Stimulated activated naive CD4-positive, alpha-beta T cell (primary cell): ENCODE measurements around the gene ERC2.
"Not testable (repeated sequence)": the region's sequence is repeated elsewhere in the genome, so short reads cannot be mapped to it uniquely, and the experiment has no call there.

Source experiments
- DNase-seq, 6 experiments: peaks; one replicate each; lab custom pipeline; 2025; lab: John Stamatoyannopoulos, UW

ERC2 gene

DNA sequence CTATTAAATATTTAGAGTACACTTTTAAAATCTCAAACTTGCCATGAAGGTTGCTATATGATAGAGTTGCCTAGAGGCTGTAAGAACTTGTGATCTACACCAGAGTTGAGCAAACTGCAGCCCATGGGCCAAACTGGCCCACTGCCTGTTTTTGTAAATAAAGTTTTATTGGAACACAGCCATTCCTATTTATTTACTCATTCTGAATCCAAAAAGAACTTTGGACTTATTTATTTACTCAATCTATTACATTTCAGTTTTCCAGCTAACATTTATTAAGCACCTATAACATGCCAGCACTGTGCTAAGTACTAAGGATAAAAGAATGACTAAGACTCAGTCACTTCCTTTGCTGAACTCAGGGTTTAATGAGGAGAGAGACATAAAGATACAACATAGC, 403.6 kb downstream of the ERC2 start:
- DNase-seq: no peak

DNA sequence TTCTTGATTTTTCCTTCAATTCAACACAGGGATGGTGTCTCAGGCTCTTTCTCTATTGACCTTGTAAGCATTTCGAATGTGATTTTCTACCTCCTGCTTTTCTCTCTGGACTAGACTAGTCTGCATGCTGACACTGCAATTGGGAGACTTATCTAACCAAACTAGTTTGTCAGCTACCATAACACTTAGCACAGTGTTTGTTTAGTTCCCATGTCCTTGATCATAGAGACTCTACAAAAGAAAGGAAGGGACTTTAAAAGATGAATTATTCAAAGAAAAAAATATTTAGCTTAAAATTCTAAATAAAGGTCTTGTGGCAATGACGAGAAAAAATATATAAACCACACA, 407.0 kb downstream of the ERC2 start:
- DNase-seq: no peak

DNA sequence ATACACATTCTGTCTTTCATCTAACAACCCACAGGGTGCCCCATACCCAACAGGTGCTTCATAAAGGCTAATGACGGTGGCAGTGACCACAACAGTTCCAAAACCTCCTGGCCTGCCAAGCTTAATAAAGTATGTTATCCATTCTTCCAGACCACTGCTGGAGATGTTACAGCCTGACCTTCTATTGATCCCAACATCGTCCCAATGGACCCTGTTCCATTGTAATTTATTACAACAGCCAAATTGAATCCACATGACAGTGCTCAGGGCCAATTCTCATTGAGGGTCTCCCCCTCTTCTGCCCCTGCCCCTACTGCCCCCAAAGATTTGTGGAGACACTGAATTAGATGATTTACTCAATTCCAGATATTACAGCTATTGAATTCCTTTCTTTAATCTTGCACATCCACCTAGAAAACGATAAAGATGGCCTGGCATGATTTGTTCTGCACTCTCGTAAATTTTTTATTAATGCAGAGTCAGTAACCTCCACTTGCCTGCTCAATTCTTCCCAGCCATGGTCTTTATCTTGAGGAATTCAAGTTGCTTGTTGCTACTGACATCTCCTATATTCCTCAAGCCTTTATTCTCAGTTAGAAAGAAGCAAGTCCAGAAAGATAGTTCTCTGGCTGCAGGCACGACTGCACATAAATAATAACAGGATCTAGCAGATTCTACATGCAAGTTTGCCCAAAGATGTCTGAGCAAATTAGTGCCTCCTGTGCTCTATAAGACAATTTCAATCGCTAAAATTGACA, 407.6 kb downstream of the ERC2 start:
- no peak for DNase-seq

DNA sequence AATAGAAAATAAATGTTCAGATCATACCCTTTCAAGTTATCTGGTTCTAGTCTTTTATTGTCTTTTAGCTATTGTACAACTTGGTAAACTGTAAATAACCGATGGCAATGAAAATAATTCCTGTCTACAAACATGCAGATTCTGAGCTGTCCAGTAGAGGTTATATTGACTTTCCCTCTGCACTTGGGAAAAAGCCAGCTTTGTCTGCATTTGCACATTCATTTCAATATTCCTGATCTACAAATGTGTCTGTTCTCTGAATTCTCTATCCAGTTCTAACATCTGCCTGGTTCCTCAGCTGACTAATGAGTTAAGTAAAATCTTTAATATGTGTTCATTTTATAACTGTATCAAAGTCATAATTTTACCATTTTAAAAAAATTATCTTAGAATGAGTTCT, 408.5 kb downstream of the ERC2 start:
- DNase-seq: no peak

DNA sequence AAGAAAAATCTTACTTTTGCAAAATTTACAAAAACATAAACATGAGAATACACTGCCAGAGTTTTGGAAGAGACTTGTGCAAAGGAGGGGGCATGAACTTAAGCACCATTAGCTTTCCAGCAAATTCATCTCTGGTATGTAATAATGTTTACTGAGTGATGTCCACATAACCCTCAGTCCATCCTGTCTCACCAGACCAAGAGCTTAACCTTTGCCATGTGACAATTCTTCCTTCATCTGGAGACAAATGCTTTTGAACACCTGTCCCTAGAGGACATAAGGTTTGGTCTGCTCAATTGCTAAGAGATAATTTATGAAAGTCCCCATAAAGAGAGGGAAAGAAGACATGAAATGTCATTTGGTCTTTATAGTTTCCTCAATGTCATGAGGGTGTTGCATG, 412.3 kb downstream of the ERC2 start:
- no peak for DNase-seq

DNA sequence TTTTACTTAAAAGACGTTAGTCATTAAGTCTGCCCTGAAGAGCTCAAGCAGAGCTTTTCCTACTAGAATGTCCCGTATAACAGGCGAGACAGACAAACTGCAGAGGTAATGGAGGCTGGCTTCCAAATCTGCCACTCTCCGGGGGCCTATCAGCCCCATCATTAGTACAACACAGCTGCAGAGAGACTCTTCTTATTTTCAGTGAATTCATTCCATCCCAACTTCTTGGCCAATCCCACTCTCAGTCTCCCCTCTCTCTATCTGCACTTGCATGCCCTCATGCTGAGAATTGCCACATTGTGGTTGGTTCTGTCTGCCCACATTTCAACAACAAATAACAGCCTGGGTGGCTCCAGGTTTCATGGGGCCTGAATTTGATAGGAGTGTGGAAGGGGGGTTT, 412.7 kb downstream of the ERC2 start:
- DNase-seq: no peak

DNA sequence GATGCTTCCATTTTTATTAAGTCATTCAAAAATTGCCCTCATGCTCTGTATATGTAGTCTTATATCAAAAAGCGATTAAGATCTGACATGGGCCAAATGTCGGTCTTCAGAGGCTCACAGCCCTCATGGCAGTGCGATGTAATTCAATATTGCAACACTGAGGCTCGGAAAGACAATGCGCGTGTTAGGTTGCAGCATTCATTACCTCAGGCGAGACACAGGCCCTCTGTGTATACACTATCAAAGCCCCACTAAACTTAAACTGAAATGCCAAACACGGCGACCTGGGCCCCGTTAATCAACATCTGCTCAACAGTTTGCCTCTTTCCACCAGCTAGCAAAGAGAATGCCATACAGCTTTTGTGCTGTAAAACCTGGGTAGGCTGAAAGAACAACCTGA, 413.4 kb downstream of the ERC2 start:
- no peak for DNase-seq

DNA sequence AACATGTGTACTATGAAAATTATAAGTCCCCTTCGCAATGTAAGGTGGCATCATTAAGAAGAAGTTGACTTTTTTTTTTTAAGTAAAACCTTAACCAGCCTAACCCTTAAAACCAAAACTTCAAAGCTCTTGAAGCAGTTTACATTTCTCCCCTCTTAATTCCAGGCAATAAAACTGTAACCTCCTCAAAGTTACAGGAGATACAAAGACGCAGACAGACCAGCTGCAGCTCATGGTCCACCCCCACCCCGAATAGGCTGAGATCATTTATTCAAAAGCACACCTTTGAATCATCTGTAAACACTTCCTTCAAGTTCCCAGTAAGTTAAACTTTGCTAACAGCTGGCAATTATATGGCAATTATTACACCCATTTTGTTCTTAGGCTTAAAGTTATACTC, 414.5 kb downstream of the ERC2 start:
- no peak for DNase-seq

DNA sequence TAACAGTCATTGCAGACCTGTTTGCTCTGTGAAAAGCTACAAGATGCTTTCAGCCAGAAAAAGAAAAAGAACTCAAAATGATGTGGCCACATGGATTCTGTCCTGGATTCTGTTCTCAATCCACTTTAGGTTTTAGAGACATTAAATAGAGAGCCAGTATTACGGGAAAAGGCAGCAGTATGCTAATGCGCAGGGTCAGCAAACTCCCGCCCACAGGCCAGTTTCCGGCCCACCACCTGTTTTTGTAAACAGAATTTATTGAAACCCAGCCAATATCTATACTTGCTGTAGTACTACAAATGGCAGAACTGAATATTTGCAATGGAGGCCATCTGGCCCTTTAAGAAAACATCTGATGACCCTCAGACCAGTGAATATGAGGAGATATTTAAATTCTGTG, 416.1 kb downstream of the ERC2 start:
- DNase-seq: no peak

DNA sequence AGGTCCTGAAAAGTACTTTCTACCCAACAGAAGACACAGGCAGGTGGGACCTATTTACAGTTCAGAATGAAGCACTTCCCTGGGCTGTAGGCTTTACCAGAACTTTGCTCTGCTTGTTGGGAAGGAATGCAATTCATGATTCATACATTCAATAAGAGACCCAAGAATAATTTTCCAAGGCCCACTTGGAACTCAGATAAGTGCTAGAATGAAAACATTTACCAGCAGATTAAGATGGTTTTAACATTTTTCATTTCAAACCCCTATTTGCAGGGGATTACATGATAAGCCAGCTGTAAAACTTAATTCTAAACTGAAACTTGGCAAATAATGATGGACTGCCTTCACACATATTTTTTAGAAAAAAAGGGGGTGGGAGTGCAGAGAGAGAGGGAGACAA, 417.2 kb downstream of the ERC2 start:
- DNase-seq: no peak

DNA sequence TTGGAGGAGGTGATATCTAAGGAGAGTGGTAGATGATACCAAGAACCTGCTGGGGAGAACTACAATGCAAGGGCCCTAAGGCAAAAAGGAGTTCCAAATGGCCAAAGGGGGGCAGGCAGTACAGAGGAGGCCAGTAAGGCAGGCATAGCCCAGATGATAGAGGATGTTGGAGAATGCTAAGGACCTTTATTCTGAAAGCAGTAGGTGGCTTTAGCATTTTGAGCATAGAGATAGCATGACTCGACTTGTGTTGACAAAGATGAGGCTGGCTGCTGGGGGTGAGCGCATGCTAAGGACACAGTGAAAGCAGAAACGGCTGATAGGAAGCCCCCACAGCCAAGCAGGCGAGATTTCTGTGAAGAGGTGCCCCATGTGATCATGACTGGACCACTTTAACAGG, 419.3 kb downstream of the ERC2 start:
- no peak for DNase-seq

DNA sequence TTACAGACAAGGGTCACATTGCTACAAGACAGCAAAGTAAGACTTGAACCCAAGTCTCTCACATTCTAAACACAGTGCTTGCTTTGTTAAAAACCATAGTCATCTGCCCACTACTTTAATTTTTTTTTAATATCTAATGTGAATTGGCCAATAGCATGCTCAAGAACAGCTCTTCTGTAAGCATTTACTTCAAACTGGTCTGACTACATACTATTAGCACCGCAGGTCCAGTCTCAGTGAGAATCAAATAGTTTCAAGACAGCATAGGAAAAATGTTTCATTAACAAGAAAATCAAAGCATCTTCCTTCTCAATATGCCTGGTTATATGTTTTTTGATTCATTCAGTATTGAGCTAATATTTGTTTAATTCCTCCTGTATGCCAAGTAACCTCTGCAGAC, 419.9 kb downstream of the ERC2 start:
- DNase-seq: no peak

DNA sequence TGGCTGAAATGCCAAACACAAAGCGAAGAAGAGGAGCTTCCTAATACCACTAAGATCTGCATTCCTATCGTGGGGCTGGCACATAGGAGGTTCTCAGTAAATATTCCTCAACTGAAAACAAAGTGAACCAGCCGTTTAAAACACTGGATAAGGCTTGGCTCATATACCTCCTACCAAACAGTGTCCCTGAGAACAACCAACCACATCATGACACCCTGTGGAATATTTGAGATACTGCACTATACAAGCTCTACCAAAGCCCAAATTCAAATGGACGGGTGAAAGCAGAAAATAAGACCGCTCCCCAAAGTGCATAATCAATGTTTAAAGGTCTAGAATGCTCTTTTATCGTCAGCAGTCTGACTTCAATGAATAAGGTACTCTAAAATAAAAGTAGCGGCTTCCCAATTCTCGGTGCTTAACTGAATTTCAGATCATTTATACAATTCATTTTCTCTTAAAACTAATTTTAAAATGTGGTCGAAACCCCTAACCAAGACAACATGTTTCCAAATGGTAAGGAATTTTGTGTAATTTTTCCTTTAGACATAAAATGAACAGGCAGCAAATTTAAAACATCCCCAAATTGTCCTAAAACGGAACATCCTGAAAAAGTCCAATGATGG, 425.8 kb downstream of the ERC2 start:
- no peak for DNase-seq

DNA sequence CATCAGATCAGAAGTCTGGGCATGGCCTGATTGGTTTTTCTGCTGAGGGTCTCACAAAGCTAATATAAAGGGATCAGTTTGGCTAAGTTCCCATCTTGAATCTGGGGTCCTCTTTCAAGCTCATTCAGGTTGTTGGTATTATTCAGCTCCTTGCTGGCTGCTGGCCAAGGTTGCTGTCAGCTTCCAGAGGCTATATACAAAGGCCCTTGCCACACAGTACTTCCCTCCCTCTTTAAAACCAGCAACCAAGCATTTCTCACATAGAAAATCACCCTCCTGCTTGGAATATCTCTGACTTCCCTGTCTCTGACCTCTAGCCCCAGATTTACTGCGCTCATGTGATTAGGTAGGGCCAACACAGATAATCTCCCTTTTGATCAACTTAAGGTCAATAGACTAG, 442.9 kb downstream of the ERC2 start:
- DNase-seq: no peak

DNA sequence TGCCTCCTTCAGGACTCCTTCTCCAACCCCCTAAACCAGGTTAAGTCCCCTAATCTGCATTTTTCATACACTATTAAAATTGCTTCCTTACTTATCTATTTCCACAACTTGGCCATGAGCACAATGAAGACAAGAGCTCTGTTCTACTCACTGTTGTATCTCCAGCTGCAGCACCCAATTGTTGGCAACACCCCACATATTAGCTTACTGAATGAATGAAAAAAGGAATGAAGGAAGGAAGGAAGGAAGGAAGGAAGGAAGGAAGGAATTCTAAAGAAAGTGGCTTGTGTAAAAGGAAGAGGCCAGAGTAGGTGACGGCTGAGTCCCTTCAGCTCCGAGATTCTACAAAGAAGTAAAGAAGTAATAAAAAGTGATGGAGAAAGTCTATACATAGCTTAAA, 444.7 kb downstream of the ERC2 start:
- DNase-seq: no peak

DNA sequence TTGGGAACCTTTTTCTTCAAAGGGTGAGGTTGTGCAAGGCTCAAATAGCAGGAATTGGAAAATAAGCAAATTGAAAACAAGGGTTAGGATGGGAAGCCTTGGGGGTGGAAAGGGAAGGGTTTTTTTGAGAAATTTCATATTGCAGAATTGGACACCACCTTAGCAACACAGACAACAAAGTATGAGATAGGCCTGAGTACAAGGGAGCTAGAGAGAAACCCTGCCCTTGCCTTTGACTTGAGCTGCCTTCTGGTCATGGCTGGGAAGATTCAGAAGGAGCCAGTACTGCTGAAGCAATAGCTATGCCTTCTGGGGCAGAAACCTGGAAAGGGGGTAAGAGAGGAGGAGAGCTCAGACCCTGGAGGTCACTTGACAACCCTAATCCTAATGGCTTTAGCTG, 445.6 kb downstream of the ERC2 start:
- no peak for DNase-seq

DNA sequence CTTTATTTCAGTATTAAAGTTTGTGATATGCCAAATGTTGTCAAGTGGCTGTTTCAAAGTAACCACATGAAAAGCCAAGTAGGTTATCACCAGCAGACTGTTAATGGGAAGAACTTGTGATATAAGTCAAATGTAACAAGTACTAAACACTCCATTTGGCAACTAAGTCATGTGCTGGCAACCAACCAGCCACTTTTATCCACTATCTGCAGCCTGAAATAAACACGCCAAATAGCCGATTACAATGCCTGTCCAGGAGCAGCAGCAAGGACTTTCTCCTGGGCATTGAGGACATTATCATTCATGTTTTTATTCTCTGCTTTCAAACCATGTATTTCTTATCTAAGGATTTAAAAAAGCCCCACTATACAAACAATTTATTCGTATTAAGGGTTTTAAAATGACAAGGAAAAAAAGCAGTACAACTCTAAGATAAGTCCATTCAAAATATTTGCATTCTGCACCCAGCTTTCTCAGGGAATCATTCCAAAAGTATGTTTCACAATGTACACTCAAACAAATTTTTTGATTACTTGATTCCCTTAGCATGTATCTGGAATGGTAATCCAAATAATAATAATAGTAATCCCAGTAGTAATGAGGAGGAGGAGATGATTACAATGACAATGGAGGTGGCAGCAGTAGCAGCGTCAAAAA, 448.6 kb downstream of the ERC2 start:
- DNase-seq: no peak

DNA sequence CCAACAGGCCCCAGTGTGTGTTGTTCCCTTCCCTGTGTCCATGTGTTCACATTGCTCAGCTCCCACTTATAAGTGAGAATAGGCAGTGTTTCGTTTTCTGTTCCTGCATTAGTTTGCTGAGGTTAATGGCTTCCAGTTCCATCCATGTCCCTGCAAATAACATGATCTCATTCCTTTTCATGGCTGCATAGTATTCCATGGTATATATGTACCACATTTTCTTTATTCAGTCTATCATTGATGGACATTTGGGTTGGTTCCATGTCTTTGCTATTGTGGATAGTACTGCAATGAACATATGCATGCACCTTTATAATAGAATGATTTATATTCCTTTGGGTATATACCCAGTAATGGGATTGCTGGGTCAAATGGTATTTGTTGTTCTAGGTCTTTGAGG, 452.9 kb downstream of the ERC2 start:
- DNase-seq: not testable (repeated sequence)

DNA sequence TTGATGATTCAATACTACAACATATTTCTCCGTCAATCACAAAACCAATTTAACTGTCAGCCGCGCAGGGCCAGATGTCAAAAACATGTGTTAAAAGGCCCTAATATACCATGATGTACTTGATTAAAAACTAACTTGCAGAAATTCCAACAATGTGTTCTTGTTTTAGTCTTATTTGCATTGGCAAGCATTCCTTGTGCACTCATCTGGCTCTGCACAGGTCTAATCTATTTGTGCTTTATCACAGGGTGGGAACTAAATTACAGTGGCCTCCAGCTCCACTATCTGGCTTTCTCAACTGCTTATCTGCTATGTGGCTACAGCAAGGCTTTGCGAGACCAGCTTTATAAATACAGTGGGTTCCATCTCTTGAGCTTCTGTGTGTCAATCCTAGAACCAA, 455.5 kb downstream of the ERC2 start:
- no peak for DNase-seq

DNA sequence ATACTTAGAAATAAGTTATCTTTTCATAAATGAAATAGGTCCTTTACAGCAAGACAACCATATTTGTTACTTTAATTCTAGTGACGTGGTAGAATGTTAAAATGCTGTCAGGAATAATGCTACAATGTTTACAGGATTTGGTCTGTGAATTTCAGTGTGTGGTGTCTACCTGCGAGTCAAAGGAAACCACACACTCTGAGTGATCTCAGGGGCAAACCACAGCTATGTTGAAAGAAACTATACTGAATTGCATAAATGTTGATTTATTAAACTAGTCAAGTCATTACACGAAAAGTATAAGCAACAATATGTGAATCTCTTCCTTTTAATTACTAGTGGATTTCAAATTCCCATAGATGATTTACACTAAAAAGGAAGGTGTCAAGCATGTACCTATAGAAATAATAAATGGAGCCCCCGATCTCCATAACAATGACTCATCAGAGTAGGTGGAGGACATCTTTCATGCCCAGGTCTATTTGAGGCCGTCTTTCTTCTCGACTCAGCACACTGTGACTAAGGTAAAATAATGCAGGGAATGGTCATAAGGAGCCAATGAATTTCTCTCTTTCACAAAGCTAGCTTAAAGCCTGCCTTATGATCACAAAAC, 463.0 kb downstream of the ERC2 start:
- DNase-seq: no peak

DNA sequence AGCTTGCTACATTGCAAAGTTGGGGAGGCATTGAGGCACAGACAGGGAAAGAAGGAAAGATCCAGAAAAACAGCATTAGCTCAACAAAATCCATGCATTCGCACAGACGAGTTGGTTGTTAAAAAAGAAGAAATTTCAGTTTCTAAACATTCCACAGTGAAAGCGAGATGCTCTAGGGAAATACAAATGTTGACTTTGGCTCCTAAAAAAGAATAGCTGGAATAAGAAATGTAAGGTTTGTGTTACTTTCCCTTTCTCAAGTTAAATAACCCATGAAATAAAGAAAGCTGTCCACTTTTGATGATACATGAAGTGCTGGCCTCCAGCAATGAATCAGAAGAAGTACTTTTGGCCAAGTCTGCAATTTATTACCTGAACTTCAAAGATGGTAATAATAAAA, 465.1 kb downstream of the ERC2 start:
- no peak for DNase-seq

DNA sequence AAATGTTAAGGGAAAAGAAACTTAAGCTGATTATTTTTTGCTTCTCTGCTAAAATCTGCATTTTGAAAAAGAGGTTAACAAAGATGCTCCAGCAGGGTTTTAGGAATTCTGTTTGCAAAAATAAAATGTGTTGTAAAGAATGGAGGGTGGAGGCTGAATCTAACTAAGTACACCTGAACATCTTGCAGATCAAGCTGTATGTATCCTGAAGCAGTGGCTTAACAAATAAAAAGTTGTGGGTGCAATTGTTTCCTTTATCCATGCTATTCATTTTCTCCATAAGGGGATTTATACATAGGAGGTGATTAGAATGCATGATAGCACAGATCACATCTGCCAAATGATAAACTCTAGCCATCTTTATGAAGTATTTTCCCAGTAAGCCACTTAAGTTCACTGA, 466.3 kb downstream of the ERC2 start:
- no peak for DNase-seq

DNA sequence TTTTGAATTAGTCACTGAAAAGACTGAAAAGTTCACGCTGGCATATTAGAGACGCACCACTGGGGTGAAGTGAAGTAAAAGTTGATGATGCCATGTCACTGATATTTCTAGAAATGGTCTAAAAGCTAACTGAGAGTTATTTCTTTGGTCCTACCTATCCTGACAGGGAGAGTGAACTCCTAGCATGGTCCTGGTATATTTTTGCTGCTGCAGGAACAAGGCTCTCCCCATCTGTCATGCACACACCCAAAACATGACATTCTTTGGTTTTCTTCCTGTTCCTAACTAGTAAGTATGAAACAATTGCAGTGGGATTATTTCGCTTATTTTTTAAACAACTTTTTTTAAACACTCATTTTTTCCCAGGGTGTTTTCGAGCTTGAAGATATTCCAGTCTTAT, 466.7 kb downstream of the ERC2 start:
- DNase-seq: no peak
